GM06990 (cell line): Measurements from ENCODE around the gene CHST2.

Experiments used
- DNase-seq: peaks from one replicate; pipeline ENCODE4 v3.0.0-alpha.2; 2011; ENCODE audit not compliant: insufficient read length; ENCODE audit errors: extremely low read depth
- H3K27me3 ChIP-seq: replicated peaks from 2 replicates; pipeline ENCODE4 v1.6.0; 2011; ENCODE audit warnings: low read length; ENCODE audit not compliant: control insufficient read depth, insufficient read depth
- H3K36me3 ChIP-seq: 2 replicates; pipeline ENCODE4 v1.5.1; 2011; ENCODE audit warnings: low read length; ENCODE audit not compliant: control insufficient read depth, insufficient read depth
- H3K4me3 ChIP-seq: replicated peaks from 2 replicates; pipeline ENCODE4 v1.5.1; 2011; ENCODE audit warnings: low read depth, mild to moderate bottlenecking, control low read depth, low read length
- TF ChIP-seq, protein P1 (sequence below): IDR thresholded peaks from 2 replicates; pipeline ENCODE4 v1.5.1; 2011; ENCODE audit warnings: low read length, control low read depth, mild to moderate bottlenecking, inconsistent platforms; ENCODE audit not compliant: insufficient read depth, poor library complexity, severe bottlenecking

Gene CHST2

GRCh38 chr3:143123353-143123984, 3.9 kb downstream of the CHST2 start:
- H3K4me3 ChIP-seq = peak overlapping the region; percentile 96
- TF ChIP-seq, protein P1, sequence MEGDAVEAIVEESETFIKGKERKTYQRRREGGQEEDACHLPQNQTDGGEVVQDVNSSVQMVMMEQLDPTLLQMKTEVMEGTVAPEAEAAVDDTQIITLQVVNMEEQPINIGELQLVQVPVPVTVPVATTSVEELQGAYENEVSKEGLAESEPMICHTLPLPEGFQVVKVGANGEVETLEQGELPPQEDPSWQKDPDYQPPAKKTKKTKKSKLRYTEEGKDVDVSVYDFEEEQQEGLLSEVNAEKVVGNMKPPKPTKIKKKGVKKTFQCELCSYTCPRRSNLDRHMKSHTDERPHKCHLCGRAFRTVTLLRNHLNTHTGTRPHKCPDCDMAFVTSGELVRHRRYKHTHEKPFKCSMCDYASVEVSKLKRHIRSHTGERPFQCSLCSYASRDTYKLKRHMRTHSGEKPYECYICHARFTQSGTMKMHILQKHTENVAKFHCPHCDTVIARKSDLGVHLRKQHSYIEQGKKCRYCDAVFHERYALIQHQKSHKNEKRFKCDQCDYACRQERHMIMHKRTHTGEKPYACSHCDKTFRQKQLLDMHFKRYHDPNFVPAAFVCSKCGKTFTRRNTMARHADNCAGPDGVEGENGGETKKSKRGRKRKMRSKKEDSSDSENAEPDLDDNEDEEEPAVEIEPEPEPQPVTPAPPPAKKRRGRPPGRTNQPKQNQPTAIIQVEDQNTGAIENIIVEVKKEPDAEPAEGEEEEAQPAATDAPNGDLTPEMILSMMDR = no peak
- H3K27me3 ChIP-seq = no peaks in the 10 kb centered on the region
- peak; percentile 28 for DNase-seq
- peaks cover 8% of the 10 kb centered on the region for H3K36me3 ChIP-seq

- Histone ChIP-seq H3K27me3 (no peaks in the 10 kb centered on the region), H3K4me3 (no peak overlapping the region), H3K36me3 (peaks cover 8% of the 10 kb centered on the region)
- TF ChIP-seq, protein P1 = no peak
- no peak for DNase-seq
Measured at GRCh38 chr3:143124601-143125520, 5.3 kb downstream of the CHST2 start.

DNA sequence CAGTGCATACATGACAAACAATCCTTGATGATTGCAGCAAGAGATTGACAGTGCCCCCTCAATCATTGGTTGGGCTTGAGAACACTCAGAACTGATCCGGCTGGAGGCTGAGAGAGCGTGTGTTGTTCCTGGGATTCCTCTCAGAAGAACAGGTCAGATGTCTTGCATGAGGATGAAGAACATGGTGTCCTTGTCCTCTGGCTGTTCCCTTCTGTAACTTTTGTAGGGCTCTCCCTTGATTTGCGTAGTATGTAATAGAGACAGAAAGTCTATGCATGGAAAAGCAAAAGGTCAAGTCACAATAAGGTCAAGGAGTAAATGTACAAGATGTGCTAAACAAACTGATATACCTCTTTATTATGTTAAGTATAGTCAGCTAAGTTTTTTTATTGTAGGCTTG, 8.2 kb downstream of the CHST2 start:
- TF ChIP-seq, protein P1 = no peak
- no peak for DNase-seq
- no peak overlapping the region for H3K4me3 ChIP-seq
- H3K36me3 ChIP-seq = peaks cover 4% of the 10 kb centered on the region
- H3K27me3 ChIP-seq = no peaks in the 10 kb centered on the region

DNA sequence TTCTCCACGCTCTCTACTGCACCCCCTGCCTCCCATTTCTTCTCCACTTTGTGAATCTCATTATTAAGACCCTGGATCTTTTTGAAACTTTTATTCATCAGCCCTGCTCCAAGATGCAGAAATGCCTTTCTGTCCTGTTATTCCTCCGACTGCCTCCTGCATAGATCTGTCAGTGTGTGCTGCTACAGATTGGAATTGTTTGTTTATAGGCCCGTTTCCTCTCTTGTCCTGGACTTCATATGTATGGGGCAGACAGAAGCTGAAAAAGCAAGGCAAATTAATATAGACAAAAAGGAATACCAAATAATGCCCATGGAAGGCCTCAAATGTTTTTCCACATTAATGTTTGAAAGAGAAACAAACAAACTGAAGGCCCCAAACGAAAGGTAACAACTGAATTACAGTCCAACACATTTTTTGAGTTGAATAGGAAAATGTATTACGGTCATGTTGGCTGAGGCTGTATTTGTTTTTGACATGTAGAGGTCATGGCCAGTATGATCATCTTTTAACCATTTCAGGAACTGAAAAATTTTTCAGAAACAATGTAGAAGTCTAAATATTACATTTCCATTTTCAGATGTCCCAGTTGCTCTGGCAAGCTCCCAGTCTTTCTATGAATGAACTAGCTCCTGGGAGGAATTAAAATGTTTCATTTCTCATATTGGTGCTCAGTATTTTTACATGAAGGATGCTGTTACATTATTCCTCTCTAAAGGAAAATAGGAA, 8.8 kb downstream of the CHST2 start:
- H3K4me3 ChIP-seq = no peak overlapping the region
- TF ChIP-seq, protein P1 = no peak
- H3K36me3 ChIP-seq = peaks cover 4% of the 10 kb centered on the region
- no peak for DNase-seq
- H3K27me3 ChIP-seq = no peaks in the 10 kb centered on the region

DNA sequence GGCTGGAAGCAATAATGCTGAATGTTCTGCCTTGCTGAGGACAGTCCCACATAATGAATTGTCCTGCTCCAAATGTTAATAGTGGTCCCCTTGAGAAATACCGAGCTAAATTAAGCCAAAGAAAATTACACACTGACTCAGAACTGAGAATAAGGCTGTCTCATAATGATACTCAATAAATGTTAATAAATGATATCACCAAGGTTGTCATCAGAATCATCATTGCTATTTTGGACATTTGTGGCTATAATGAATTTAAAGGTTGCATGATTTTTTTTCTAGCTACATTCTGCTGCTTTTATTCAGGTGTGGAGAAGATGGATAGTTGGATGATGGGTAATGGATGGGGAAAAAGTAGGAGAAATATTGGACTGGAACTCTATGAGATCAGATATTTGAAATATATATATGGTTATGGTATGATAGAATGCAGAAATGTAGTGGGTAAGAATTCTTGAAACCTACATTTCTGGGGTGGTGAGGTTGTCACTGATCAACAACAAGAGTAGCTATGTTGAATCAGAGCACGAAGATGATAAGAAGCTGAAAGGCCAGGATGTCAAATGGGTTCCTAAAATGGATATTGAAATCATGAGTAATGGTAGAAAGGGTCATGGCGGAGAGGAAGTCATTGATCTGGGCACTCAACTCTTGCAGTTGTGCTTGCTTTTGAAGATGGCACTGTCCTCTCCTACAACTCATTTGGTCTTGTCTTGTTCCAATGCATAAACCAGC, 12.8 kb downstream of the CHST2 start:
- no peaks in the 10 kb centered on the region for H3K27me3 ChIP-seq
- DNase-seq = peak; percentile 21
- no peak overlapping the region for H3K4me3 ChIP-seq
- TF ChIP-seq, protein P1 = no peak
- peaks cover 1% of the 10 kb centered on the region for H3K36me3 ChIP-seq
